WTC11 (cell line): ENCODE results near the gene STARD10. TPM values are rescaled to one million over a fixed set of nuclear protein-coding genes. Genes with fewer than 3 reads are reported as not detected.

ENCODE experiments used
- ATAC-seq: fragments of 200-7000 bp; cut with Tn5 transposase; 2 replicates; pipeline ENCODE4 v1.10.0; 2021; ENCODE audit warnings: mild to moderate bottlenecking, moderate library complexity
- CTCF ChIA-PET: fragments of 300-600 bp; sonication (Branson Sonifier 250); formaldehyde crosslinking; loops from one replicate; lab custom pipeline; 2021; ENCODE audit warnings: antibody characterized with exemption; lab: Charles Lee
- POLR2A ChIA-PET: fragments of 350-600 bp; sonication (Branson Sonifier 250); formaldehyde crosslinking; loops from one replicate; lab custom pipeline; 2021; ENCODE audit warnings: antibody characterized with exemption; lab: Charles Lee
- DNase-seq: peaks from one replicate; pipeline ENCODE4 v3.0.0; 2021; ENCODE audit warnings: low spot score
- H3K27ac Mint-ChIP-seq: 2 replicates; pipeline ENCODE4 v1.8.0; 2021; ENCODE audit warnings: mixed read lengths
- H3K27me3 Mint-ChIP-seq: 2 replicates; pipeline ENCODE4 v1.8.0; 2021; ENCODE audit warnings: low read depth, mild to moderate bottlenecking, moderate library complexity, mixed read lengths
- H3K36me3 Mint-ChIP-seq: 2 replicates; pipeline ENCODE4 v1.8.0; 2021; ENCODE audit warnings: mixed read lengths
- H3K4me1 Mint-ChIP-seq: 2 replicates; pipeline ENCODE4 v1.8.0; 2022; ENCODE audit warnings: mixed read lengths
- H3K4me3 Mint-ChIP-seq: 2 replicates; pipeline ENCODE4 v1.8.0; 2021; ENCODE audit warnings: mild to moderate bottlenecking, moderate library complexity, mixed read lengths
- H3K9me3 Mint-ChIP-seq: 2 replicates; pipeline ENCODE4 v1.8.0; 2021; ENCODE audit warnings: mixed read lengths
- ARID4B ChIP-seq: sonication (generic); formaldehyde crosslinking; IDR thresholded peaks from 2 replicates; pipeline ENCODE4 v1.8.0; 2023; ENCODE audit warnings: missing genetic modification reagents, mild to moderate bottlenecking, borderline replicate concordance
- ATF1 ChIP-seq: sonication (generic); formaldehyde crosslinking; IDR thresholded peaks from 2 replicates; pipeline ENCODE4 v1.8.1; 2023; ENCODE audit warnings: mild to moderate bottlenecking, moderate library complexity, missing genetic modification reagents
- ELF4 ChIP-seq: sonication (generic); formaldehyde crosslinking; IDR thresholded peaks from 2 replicates; pipeline ENCODE4 v1.8.1; 2022; ENCODE audit warnings: low read depth, mild to moderate bottlenecking, moderate library complexity, missing genetic modification reagents
- ESRRA ChIP-seq: sonication (generic); formaldehyde crosslinking; IDR thresholded peaks from 2 replicates; pipeline ENCODE4 v1.8.1; 2022; ENCODE audit warnings: mild to moderate bottlenecking, missing genetic modification reagents, borderline replicate concordance
- GABPB1 ChIP-seq: sonication (generic); formaldehyde crosslinking; IDR thresholded peaks from 2 replicates; pipeline ENCODE4 v1.8.1; 2023; ENCODE audit warnings: mild to moderate bottlenecking, missing genetic modification reagents
- HMGA2 ChIP-seq: fragments of 250-450 bp; sonication (Bioruptor Pico); IDR thresholded peaks from 2 replicates; pipeline ENCODE4 v1.4.0; 2021; ENCODE audit warnings: mild to moderate bottlenecking, moderate library complexity
- IRF1 ChIP-seq: sonication (generic); formaldehyde crosslinking; IDR thresholded peaks from 2 replicates; pipeline ENCODE4 v1.8.0; 2023; ENCODE audit warnings: missing genetic modification reagents
- NFE2L1 ChIP-seq: sonication (generic); formaldehyde crosslinking; IDR thresholded peaks from 2 replicates; pipeline ENCODE4 v1.8.1; 2023; ENCODE audit warnings: missing genetic modification reagents
- NFYB ChIP-seq: sonication (generic); formaldehyde crosslinking; conservative IDR thresholded peaks from 2 replicates; pipeline ENCODE4 v1.8.0; 2022; ENCODE audit warnings: low read depth, missing genetic modification reagents
- SOX15 ChIP-seq: fragments of 250-450 bp; sonication (Bioruptor Pico); IDR thresholded peaks from 2 replicates; pipeline ENCODE4 v1.9.0; 2021; ENCODE audit warnings: mild to moderate bottlenecking
- STAT6 ChIP-seq: sonication (generic); formaldehyde crosslinking; conservative IDR thresholded peaks from 2 replicates; pipeline ENCODE4 v1.8.1; 2023; ENCODE audit warnings: mild to moderate bottlenecking, low read depth, missing genetic modification reagents, moderate library complexity
- TCF7 ChIP-seq: sonication (generic); formaldehyde crosslinking; IDR thresholded peaks from 2 replicates; pipeline ENCODE4 v1.8.0; 2022; ENCODE audit warnings: mild to moderate bottlenecking, low read depth, missing genetic modification reagents, moderate library complexity
- USF2 ChIP-seq: sonication (generic); formaldehyde crosslinking; IDR thresholded peaks from 2 replicates; pipeline ENCODE4 v1.8.1; 2023; ENCODE audit warnings: mild to moderate bottlenecking, missing genetic modification reagents, moderate library complexity
- ZNF121 ChIP-seq: sonication (generic); formaldehyde crosslinking; IDR thresholded peaks from 2 replicates; pipeline ENCODE4 v1.8.0; 2023; ENCODE audit warnings: missing genetic modification reagents
- ZNF232 ChIP-seq: sonication (generic); formaldehyde crosslinking; IDR thresholded peaks from 2 replicates; pipeline ENCODE4 v1.8.0; 2022; ENCODE audit warnings: mild to moderate bottlenecking, missing genetic modification reagents
- ZNF281 ChIP-seq: sonication (generic); formaldehyde crosslinking; IDR thresholded peaks from 2 replicates; pipeline ENCODE4 v1.8.0; 2023; ENCODE audit warnings: mild to moderate bottlenecking, missing genetic modification reagents
- ZNF671 ChIP-seq: fragments of 250-450 bp; sonication (Bioruptor Pico); IDR thresholded peaks from 2 replicates; pipeline ENCODE4 v1.8.0; 2021; ENCODE audit warnings: mild to moderate bottlenecking
- total RNA-seq: library from RNA; stranded (reverse); gene quantifications from 3 replicates; pipeline ENCODE4 v1.2.3, GENCODE V29; 2021

STARD10 gene
- total RNA-seq, 1 experiment from 2014 or later: 32.0 TPM

- ChIA-PET POLR2A (no interaction called here), CTCF (interaction anchor here (0.8 to 1.4 kb wide), 2 partner anchors 29 to 33 kb away, joined by 3 to 7 read pairs; no protein-coding TSS in a partner anchor)
- DNase-seq (no peak), ATAC-seq (no peak)
- Mint-ChIP-seq H3K9me3 (no peaks in the 10 kb centered on the region), H3K4me3 (no peak overlapping the region), H3K36me3 (peaks cover 11% of the 10 kb centered on the region), H3K27ac (no peak overlapping the region), H3K27me3 (peaks cover 6% of the 10 kb centered on the region), H3K4me1 (peaks cover 17% of the 10 kb centered on the region)
- TF ChIP-seq ZNF671 (CRISPR knock-in tag) (no peak), STAT6 (CRISPR knock-in tag) (no peak), ATF1 (no peak), ELF4 (CRISPR knock-in tag) (no peak), NFYB (CRISPR knock-in tag) (no peak), ESRRA (CRISPR knock-in tag) (no peak), HMGA2 (CRISPR knock-in tag) (no peak), TCF7 (no peak), ZNF281 (CRISPR knock-in tag) (no peak), USF2 (CRISPR knock-in tag) (no peak), GABPB1 (CRISPR knock-in tag) (no peak), ARID4B (no peak), ZNF121 (CRISPR knock-in tag) (no peak), SOX15 (CRISPR knock-in tag) (no peak), NFE2L1 (CRISPR knock-in tag) (no peak), IRF1 (CRISPR knock-in tag) (no peak), ZNF232 (CRISPR knock-in tag) (no peak)
Observed at GRCh38 chr11:72758304-72758689, 35.5 kb downstream of the STARD10 start.
